ENCODE data around the gene DNPH1. TPM values are rescaled to one million over a fixed set of nuclear protein-coding genes. Genes with fewer than 3 reads are reported as not detected.
A peak's percentile ranks its signal among the peaks of the same experiment; 100 is the strongest.

DNPH1 gene
- total RNA-seq, 1 donor from 2014 or later: 23.2 TPM

GRCh38 chr6:43265564-43265963 lies 36.3 kb upstream of the DNPH1 start:
- DNase-seq (ENCODE audit: low spot score): no peak
- intact Hi-C loops (cut with DNase I): loop anchor here (5.0 kb wide), 1 partner anchor 242 kb away; no protein-coding TSS in a partner anchor

- intact Hi-C loops (cut with DNase I): loop anchor here (5.0 kb wide), 2 partner anchors 93 to 243 kb away; no protein-coding TSS in a partner anchor
- no peak for DNase-seq (ENCODE audit: low spot score)
Measured at GRCh38 chr6:43264599-43265145, 35.4 kb upstream of the DNPH1 start.

GRCh38 chr6:43263314-43264178 lies 34.3 kb upstream of the DNPH1 start:
- DNase-seq (ENCODE audit: low spot score): peak; percentile 91
- intact Hi-C loops (cut with DNase I): loop anchor here (5.0 kb wide), 1 partner anchor 94 kb away; no protein-coding TSS in a partner anchor

- intact Hi-C loops (cut with DNase I): loop anchor here (5.0 kb wide), 1 partner anchor 94 kb away; no protein-coding TSS in a partner anchor
- no peak for DNase-seq (ENCODE audit: low spot score)
Measured at GRCh38 chr6:43262780-43263313, 33.6 kb upstream of the DNPH1 start.

- DNase-seq (ENCODE audit: low spot score): no peak
- intact Hi-C loops (cut with DNase I): loop anchor here (5.0 kb wide), 1 partner anchor 95 kb away; no protein-coding TSS in a partner anchor
Measured at GRCh38 chr6:43262000-43262779, 32.9 kb upstream of the DNPH1 start.

GRCh38 chr6:43261198-43261597 lies 31.9 kb upstream of the DNPH1 start:
- no peak for DNase-seq (ENCODE audit: low spot score)
- intact Hi-C loops (cut with DNase I): loop anchor here (5.0 kb wide), 1 partner anchor 96 kb away; no protein-coding TSS in a partner anchor

GRCh38 chr6:43260791-43261190 lies 31.5 kb upstream of the DNPH1 start:
- DNase-seq (ENCODE audit: low spot score): no peak
- intact Hi-C loops (cut with DNase I): loop anchor here (5.0 kb wide), 1 partner anchor 97 kb away; no protein-coding TSS in a partner anchor

- intact Hi-C loops (cut with DNase I): no loop called here
- no peak for DNase-seq (ENCODE audit: low spot score)
Measured at GRCh38 chr6:43258807-43259686, 29.8 kb upstream of the DNPH1 start.

GRCh38 chr6:43258180-43258579 lies 28.9 kb upstream of the DNPH1 start:
- DNase-seq (ENCODE audit: low spot score): no peak
- intact Hi-C loops (cut with DNase I): no loop called here

- intact Hi-C loops (cut with DNase I): no loop called here
- no peak for DNase-seq (ENCODE audit: low spot score)
Measured at GRCh38 chr6:43257367-43258145, 28.3 kb upstream of the DNPH1 start.

GRCh38 chr6:43256670-43257366 lies 27.5 kb upstream of the DNPH1 start:
- intact Hi-C loops (cut with DNase I): no loop called here
- DNase-seq (ENCODE audit: low spot score): no peak

GRCh38 chr6:43255408-43256054 lies 26.2 kb upstream of the DNPH1 start:
- DNase-seq (ENCODE audit: low spot score): no peak
- intact Hi-C loops (cut with DNase I): no loop called here

- intact Hi-C loops (cut with DNase I): no loop called here
- no peak for DNase-seq (ENCODE audit: low spot score)
Measured at GRCh38 chr6:43254846-43255245, 25.6 kb upstream of the DNPH1 start.

GRCh38 chr6:43254138-43254817 lies 25.0 kb upstream of the DNPH1 start:
- DNase-seq (ENCODE audit: low spot score): no peak
- intact Hi-C loops (cut with DNase I): no loop called here

- intact Hi-C loops (cut with DNase I): no loop called here
- no peak for DNase-seq (ENCODE audit: low spot score)
Measured at GRCh38 chr6:43253401-43253800, 24.1 kb upstream of the DNPH1 start.

GRCh38 chr6:43250992-43251373 lies 21.7 kb upstream of the DNPH1 start:
- intact Hi-C loops (cut with DNase I): no loop called here
- DNase-seq (ENCODE audit: low spot score): no peak
